ENCODE results near the gene TLR4.

GRCh38 chr9:117734082-117734481, 29.9 kb downstream of the TLR4 start:
- TF ChIP-seq POLR2A (IDR thresholded peaks at IDR 0.05; ENCODE audit: low read depth, low read length) (no peak), TAF1 (IDR thresholded peaks at IDR 0.05; ENCODE audit: low read depth, low read length) (no peak)
